Heart right ventricle (tissue), 16 donors: ENCODE data around the gene POU2F2. TPM values are rescaled to one million over a fixed set of nuclear protein-coding genes. Genes with fewer than 3 reads are reported as not detected.

Source experiments
- ATAC-seq, 8 donors: fragments of 200-7000 bp; cut with Tn5 transposase; one replicate each; pipeline ENCODE4 v1.9.1; 2020; ENCODE audit warnings: mild to moderate bottlenecking in 8 of 8, moderate library complexity in 8 of 8, moderate number of reproducible peaks in 1 of 8
- DNase-seq, 2 donors: peaks; one replicate each; pipeline ENCODE4 v3.0.0-alpha.2; 2020
- H3K27ac ChIP-seq, 10 donors: fragments of 200-600 bp; sonication (generic) in 2 of 10; one replicate each; pipeline versions ENCODE4 v1.5.0 to v1.8.0; 2020 to 2022; ENCODE audit warnings: mild to moderate bottlenecking in 3 of 10
- H3K27me3 ChIP-seq, 7 donors: fragments of 200-600 bp; one replicate each; pipeline ENCODE4 v1.8.0; 2021 to 2022; ENCODE audit warnings: mild to moderate bottlenecking in 2 of 7
- H3K36me3 ChIP-seq, 9 donors: fragments of 200-600 bp; sonication (generic) in 1 of 9; one replicate each; pipeline versions ENCODE4 v1.5.0 to v1.8.0; 2020 to 2022; ENCODE audit warnings: mild to moderate bottlenecking in 2 of 9
- H3K4me1 ChIP-seq, 9 donors: fragments of 200-600 bp; sonication (generic) in 1 of 9; one replicate each; pipeline versions ENCODE4 v1.5.0 to v1.8.0; 2020 to 2022; ENCODE audit warnings: mild to moderate bottlenecking in 4 of 9
- H3K4me3 ChIP-seq, 10 donors: fragments of 200-600 bp; sonication (generic) in 2 of 10; one replicate each; pipeline versions ENCODE4 v1.5.0 to v1.8.0; 2020 to 2022; ENCODE audit warnings: mild to moderate bottlenecking in 7 of 10, moderate library complexity in 2 of 10
- H3K9me3 ChIP-seq, 11 donors: fragments of 200-600 bp in 10 of 11; sonication (generic) in 2 of 11; one replicate each; pipeline versions ENCODE4 v1.5.0 to v1.8.0; 2013 to 2022; ENCODE audit warnings: mild to moderate bottlenecking in 2 of 11, control low read depth in 1 of 11, moderate library complexity in 1 of 11
- WGBS, 2 donors: extraction: QIAGEN DNeasy Blood & Tissue Kit; methylation state at CpG; one replicate each; pipeline ENCODE4 v1.1.7; 2013; ENCODE audit warnings: inconsistent platforms in 1 of 2; 5-methylcytosine and 5-hydroxymethylcytosine counted together
- intact Hi-C, 10 donors: fragments of 100-400 bp; cut with DNase I; formaldehyde crosslinking; loops; one replicate each; pipeline versions ENCODE4 v1.11.1 to v1.14.2; 2022
- polyA plus RNA-seq, 2 donors: library from polyadenylated mRNA; stranded (reverse); fragments of 200-250 nt; gene quantifications; one replicate each; pipeline ENCODE4 v1.2.3, GENCODE V29; 2013
- total RNA-seq, 10 donors: library from RNA; stranded (reverse); fragmentation: NEBNext Ultra II Directional in 3 of 10; extraction: Animal tissue kit (Norgen Biotek cat#: 25700) in 3 of 10; gene quantifications; one replicate each; pipeline versions ENCODE4 v1.2.1 to v1.2.4, GENCODE V29; 2021 to 2023
- TF ChIP-seq, protein P1 (sequence below), 9 donors: fragments of 200-600 bp; sonication (generic) in 2 of 9; IDR thresholded peaks; one replicate each; pipeline versions ENCODE4 v1.5.0 to v1.8.0; 2021 to 2022; ENCODE audit warnings: antibody characterized with exemption in 9 of 9, mild to moderate bottlenecking in 5 of 9, moderate library complexity in 1 of 9
- donor health status: Arrhythmogenic right ventricular cardiomyopathy.
- donor health status: ischemic (EF 13 %, LVEDD 7.1; RV severe dilation, severe dysfunction).
- donor health status: healthy with polysubstance abuse.
- donor health status: DM: no; HTN: yes; CAD: no.
- donor health status: DM: no; HTN: no; CAD: no.
- donor health status: ischemic (EF 25% LVEDD 6.9; RV normal size, moderate dysfunction).
- donor health status: ischemic (EF 25% LVEDD 5.7; RV mildly dilated, moderate dysfunction).
- donor health status: healthy.
- donor health status: DM: yes; HTN: yes; CAD: no.
- donor health status: Ischemic cardiomyopathy.
- donor health status: ischemic (EF 35%, LVEDD 5.7; RV mildly dilated, moderate dysfunction).
- donor health status: nonischemic (EF 11% LVEDD 7.7; RV severe dilation, severe dysfunction).
- donor health status: DM: yes; HTN: yes; CAD: no.
- donor health status: PGD.
- donor health status: ischemic (EF 29% LVEDD 5.4; RV normal size, mild dysfunction).
- donor health status: nonischemic (EF 23%, LVEDD 6.1; RV moderate dilation, normal function).

POU2F2 gene
- total and polyA plus RNA-seq, 12 donors, result 0.28 to 3.8 (median 0.69) TPM

DNA sequence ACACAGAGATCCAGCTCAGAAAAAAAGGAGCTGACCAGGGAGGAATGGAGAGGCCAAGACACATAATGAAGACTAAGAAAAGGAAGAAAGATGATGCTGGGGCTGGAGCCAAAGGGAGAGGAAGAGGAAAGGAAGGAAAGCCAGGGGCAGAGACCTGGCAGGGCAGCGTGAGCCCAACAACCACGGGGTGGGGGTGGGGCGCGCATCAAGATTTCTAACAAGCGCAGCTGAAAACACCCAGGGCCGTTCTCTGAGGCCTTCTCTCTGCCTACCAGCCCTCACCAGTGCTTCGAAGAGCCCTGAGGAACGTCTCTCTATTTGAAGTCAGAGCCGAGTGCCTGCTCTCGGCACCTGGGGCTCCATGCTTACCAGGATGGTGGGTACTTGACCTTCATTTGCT is 23.6 kb upstream of the POU2F2 start:
- H3K36me3 ChIP-seq, result no peaks in the 10 kb centered on the region
- H3K4me1 ChIP-seq, result no peaks in the 10 kb centered on the region
- H3K9me3 ChIP-seq, result no peaks in the 10 kb centered on the region
- TF ChIP-seq, protein P1, sequence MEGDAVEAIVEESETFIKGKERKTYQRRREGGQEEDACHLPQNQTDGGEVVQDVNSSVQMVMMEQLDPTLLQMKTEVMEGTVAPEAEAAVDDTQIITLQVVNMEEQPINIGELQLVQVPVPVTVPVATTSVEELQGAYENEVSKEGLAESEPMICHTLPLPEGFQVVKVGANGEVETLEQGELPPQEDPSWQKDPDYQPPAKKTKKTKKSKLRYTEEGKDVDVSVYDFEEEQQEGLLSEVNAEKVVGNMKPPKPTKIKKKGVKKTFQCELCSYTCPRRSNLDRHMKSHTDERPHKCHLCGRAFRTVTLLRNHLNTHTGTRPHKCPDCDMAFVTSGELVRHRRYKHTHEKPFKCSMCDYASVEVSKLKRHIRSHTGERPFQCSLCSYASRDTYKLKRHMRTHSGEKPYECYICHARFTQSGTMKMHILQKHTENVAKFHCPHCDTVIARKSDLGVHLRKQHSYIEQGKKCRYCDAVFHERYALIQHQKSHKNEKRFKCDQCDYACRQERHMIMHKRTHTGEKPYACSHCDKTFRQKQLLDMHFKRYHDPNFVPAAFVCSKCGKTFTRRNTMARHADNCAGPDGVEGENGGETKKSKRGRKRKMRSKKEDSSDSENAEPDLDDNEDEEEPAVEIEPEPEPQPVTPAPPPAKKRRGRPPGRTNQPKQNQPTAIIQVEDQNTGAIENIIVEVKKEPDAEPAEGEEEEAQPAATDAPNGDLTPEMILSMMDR (IDR thresholded peaks at IDR 0.05), result no peak
- intact Hi-C loops, result no loop called here
- H3K4me3 ChIP-seq, result no peak overlapping the region
- H3K27me3 ChIP-seq, result peaks cover 10 to 71% (median 50%) of the 10 kb centered on the region in 7 donors
- ATAC-seq (no peak), DNase-seq (no peak)
- WGBS, 2 donors, result 25 to 32% methylated on average over 10 of the region's 10 CpGs
- no peak overlapping the region for H3K27ac ChIP-seq

DNA sequence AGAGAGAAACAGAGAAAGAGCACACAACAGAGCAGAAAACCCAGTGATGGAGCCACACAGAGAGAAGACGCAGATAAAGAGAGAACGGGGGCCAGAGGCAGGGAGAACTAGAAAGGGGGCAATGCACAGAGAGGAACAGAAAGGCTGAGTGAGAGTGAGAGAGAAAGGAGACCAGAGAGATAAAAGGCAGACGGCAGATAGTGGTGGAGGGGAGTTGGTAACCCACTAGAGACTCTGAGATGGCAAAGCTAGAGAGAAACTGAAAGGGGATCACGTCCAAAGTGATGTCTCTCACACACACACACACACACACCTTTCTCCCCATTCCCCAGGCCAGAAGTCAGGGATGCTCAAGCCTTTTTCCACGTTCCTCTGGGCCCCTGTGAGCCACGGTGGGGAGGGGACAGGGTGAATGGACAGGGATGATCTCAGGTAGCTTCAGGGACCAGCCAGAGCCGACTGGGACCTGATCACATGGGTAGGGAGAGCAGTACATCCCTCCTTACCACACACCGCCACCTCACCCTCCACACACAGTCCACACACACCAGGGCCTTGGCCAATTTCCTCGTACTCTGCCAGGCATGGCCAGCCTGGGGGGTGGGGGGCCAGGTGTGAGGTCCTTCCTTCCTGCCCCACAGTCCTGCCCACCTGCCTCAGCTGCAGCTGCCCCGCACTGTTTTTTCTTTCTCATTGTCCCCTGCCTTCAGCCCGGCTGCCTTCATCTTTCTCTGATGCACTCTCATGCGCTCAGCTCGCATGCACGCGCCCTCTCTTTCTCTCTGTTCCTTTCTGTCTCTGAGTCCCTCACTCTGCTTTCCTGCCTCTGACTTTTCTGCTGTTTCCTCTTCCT is 22.5 kb upstream of the POU2F2 start:
- Histone ChIP-seq H3K36me3 (no peaks in the 10 kb centered on the region), H3K27me3 (peaks cover 12 to 75% (median 59%) of the 10 kb centered on the region in 7 donors), H3K27ac (no peak overlapping the region), H3K4me3 (no peak overlapping the region), H3K9me3 (no peaks in the 10 kb centered on the region), H3K4me1 (no peaks in the 10 kb centered on the region)
- DNase-seq (no peak), ATAC-seq (no peak)
- TF ChIP-seq, protein P1 (IDR thresholded peaks at IDR 0.05), result no peak
- intact Hi-C loops, result no loop called here
- 50 to 51% methylated on average over 15 of the region's 15 CpGs for WGBS, 2 donors

DNA sequence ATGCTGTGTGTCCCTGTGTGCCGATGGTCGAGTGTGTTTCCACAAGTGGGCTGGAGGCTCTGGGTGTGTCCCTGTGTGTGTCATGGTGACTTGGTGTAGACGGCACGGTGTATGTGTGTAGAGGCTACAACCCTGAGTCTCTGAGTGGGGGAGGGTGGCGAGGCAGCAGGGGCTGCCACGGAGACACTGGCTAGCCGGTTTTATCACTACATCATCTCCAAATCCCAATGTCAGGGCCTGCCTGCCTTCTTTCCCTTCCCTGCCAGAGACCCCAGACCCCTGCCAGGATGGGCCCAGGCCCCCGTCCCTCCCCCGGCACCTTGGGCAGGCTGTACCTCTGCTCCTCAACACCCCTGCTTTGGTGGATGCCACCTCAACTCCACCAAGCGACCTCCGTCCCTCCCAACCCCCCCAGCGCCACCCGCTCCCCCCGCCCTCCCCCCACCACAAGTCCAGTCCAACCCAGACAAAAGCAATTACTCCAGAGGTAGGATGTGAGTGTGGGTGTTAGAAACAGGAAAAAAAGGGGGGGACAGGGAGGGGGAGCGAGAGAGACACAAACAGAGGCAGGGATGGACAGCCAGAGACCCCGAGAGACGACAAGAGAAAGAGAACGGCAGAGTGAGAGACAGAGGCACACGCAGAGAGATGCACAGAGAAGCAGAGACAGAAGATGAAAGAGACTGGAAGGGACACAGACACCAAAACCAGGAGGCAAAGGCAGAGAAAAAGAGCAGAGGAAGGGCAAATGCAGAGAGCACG is 21.6 kb upstream of the POU2F2 start:
- TF ChIP-seq, protein P1 (IDR thresholded peaks at IDR 0.05), result no peak
- no peak for DNase-seq
- 51 to 61% methylated on average over 20 of the region's 20 CpGs for WGBS, 2 donors
- H3K9me3 ChIP-seq, result no peaks in the 10 kb centered on the region
- H3K36me3 ChIP-seq, result no peaks in the 10 kb centered on the region
- no peak overlapping the region for H3K4me3 ChIP-seq
- no peak overlapping the region for H3K27ac ChIP-seq
- no peak for ATAC-seq
- H3K4me1 ChIP-seq, result no peaks in the 10 kb centered on the region
- intact Hi-C loops, result no loop called here
- H3K27me3 ChIP-seq, result peaks cover 12 to 79% (median 66%) of the 10 kb centered on the region in 7 donors

DNA sequence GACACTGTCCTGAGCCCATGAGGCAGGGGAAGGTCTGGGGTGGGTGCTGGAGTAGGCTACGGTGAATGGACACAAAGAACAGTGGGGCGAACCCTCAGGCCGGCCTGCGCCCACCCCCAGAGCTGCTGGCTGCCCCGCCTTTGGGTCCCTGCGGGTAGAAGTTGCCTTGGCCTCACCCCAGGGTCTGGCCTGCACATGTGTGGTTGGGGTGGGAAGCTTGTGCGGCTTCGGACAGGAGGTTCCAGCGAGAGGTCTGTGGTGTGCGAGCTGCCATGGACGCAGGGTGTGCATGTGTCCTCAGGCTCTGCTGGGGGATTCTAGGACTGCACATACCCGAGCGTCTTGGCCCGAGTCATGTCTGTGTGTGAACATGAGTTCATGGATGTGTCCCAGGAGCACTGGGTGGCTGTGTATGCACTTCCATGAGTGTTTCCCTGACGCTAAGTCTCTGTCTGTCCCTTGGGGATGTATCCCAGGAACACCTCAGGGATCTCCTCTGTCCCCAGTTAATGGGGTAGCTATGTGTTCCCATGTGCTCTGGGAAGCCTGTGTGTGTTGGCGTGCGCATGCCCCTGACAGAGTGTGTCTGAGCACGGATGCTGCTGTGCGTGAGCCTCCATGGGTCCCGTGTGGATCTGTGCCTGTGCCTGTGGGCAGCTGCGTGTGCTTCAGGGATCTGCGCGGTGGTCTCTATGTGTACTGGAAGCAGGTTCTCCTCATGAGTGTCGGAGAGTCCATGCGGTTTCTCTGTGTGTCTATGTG is 20.8 kb upstream of the POU2F2 start:
- Histone ChIP-seq H3K9me3 (no peaks in the 10 kb centered on the region), H3K27me3 (peaks cover 12 to 86% (median 74%) of the 10 kb centered on the region in 7 donors), H3K4me3 (no peak overlapping the region), H3K36me3 (no peaks in the 10 kb centered on the region), H3K27ac (no peak overlapping the region), H3K4me1 (no peaks in the 10 kb centered on the region)
- WGBS, 2 donors, result 87 to 89% methylated on average over 25 of the region's 25 CpGs
- ATAC-seq (no peak), DNase-seq (no peak)
- intact Hi-C loops, result no loop called here
- TF ChIP-seq, protein P1 (IDR thresholded peaks at IDR 0.05), result no peak
